ENCODE results near the gene ABCD3. TPM values are rescaled to one million over a fixed set of nuclear protein-coding genes. Genes with fewer than 3 reads are reported as not detected.
"Not testable (repeated sequence)": the region's sequence is repeated elsewhere in the genome, so short reads cannot be mapped to it uniquely, and the experiment has no call there.

ABCD3 gene
- total RNA-seq: 10 to 100 TPM; 16.6 to 32.1 (median 25.7) TPM
- polyA plus RNA-seq: 10 to 100 TPM; 10.7 to 14.8 TPM
- long read RNA-seq, donor 1, transcript ABCD3-202 (23 exons, 3,538 nt): major isoform, 5 of 8 reads
- long read RNA-seq, donor 1, partial matches to known transcripts: 1 of 8 reads
- long read RNA-seq, donor 1, other reads (novel, unspliced or antisense): 2 of 8 reads
- long read RNA-seq, donor 2, partial matches to known transcripts: 8 of 13 reads
- long read RNA-seq, donor 2, other reads (novel, unspliced or antisense): 0 of 13 reads
- long read RNA-seq, donor 3, full-length matches to known transcripts: 33 of 39 reads
- long read RNA-seq, donor 3, partial matches to known transcripts: 4 of 39 reads
- long read RNA-seq, donor 3, other reads (novel, unspliced or antisense): 2 of 39 reads

DNA sequence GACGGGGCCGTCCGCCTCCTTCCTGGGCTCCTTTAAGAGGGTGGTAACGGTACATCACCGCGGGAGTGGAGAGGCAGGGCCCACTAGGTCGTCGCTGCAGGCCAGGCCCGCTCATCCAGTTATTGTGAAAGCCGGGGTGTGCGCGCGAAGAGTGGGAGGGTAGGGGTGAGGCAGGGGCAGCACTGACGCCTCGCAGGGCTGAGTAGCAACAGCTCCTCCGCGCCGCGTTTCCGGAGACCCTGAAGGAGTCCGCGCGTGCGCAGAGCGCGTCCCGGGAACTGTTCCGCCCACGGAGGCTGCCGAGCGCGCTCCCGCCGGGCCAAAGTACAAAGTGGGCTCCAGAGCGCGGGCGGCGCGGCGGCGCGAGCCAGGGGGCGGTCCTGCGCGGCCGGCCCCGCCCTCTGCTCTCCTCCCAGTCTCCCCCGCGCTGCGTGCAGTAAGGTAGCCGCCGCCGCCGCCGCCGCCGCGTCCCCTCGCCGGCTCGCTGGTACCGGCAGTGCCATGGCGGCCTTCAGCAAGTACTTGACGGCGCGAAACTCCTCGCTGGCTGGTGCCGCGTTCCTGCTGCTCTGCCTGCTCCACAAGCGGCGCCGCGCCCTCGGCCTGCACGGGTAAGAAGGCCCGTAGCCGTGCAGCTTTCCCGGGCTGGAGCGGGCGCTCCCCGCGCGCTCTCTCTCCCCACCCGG is at the start of gene ABCD3:
ABCD3 (plus strand) TSS at position 412 of the 686 bp plus-strand sequence; CDS start at position 502, 90 bp downstream.
- TF ChIP-seq EP300 (IDR thresholded peaks at IDR 0.05) (no peak), POLR2A (IDR thresholded peaks at IDR 0.05) (peak; percentile 40)
- TF ChIP-seq, protein P1, sequence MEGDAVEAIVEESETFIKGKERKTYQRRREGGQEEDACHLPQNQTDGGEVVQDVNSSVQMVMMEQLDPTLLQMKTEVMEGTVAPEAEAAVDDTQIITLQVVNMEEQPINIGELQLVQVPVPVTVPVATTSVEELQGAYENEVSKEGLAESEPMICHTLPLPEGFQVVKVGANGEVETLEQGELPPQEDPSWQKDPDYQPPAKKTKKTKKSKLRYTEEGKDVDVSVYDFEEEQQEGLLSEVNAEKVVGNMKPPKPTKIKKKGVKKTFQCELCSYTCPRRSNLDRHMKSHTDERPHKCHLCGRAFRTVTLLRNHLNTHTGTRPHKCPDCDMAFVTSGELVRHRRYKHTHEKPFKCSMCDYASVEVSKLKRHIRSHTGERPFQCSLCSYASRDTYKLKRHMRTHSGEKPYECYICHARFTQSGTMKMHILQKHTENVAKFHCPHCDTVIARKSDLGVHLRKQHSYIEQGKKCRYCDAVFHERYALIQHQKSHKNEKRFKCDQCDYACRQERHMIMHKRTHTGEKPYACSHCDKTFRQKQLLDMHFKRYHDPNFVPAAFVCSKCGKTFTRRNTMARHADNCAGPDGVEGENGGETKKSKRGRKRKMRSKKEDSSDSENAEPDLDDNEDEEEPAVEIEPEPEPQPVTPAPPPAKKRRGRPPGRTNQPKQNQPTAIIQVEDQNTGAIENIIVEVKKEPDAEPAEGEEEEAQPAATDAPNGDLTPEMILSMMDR (IDR thresholded peaks at IDR 0.05): peak in 1 of 3 donors; percentile 5
- no peaks in the 10 kb centered on the region for H3K27me3 ChIP-seq
- peak; percentile 98 to 99 (median 99) for DNase-seq
- peak within 1 kb of the TSS; percentile 77 for H3K4me3 ChIP-seq
- no peaks in the 10 kb centered on the region for H3K9me3 ChIP-seq
- WGBS, 3 donors: 0 to 1% (median 1%) methylated on average over 42 to 84 of the region's 84 CpGs
- no peaks in the 10 kb centered on the region for H3K36me3 ChIP-seq
- peaks cover 1% of the 10 kb centered on the region for H3K4me1 ChIP-seq (ENCODE audit: insufficient read depth)
- intact Hi-C loops (cut with DNase I): no loop called here
- peak within 1 kb of the TSS; percentile 58 to 90 for H3K27ac ChIP-seq

GRCh38 chr1:94372771-94373170 is 45.4 kb upstream of the ABCD3 start:
- H3K4me1 ChIP-seq (ENCODE audit: insufficient read depth); DNase-seq; H3K36me3 ChIP-seq; H3K27me3 ChIP-seq; H3K4me3 ChIP-seq; intact Hi-C loops (cut with DNase I); H3K27ac ChIP-seq; H3K9me3 ChIP-seq: not testable (repeated sequence)

- 41 to 81% (median 71%) methylated on average over 2 of the region's 2 CpGs for WGBS, 3 donors
- H3K36me3 ChIP-seq; H3K27me3 ChIP-seq; H3K4me1 ChIP-seq (ENCODE audit: insufficient read depth); intact Hi-C loops (cut with DNase I); H3K9me3 ChIP-seq; H3K27ac ChIP-seq; DNase-seq; H3K4me3 ChIP-seq: not testable (repeated sequence)
These were observed 44.9 kb upstream of the ABCD3 start for GRCh38 chr1:94373311-94373710.

DNA sequence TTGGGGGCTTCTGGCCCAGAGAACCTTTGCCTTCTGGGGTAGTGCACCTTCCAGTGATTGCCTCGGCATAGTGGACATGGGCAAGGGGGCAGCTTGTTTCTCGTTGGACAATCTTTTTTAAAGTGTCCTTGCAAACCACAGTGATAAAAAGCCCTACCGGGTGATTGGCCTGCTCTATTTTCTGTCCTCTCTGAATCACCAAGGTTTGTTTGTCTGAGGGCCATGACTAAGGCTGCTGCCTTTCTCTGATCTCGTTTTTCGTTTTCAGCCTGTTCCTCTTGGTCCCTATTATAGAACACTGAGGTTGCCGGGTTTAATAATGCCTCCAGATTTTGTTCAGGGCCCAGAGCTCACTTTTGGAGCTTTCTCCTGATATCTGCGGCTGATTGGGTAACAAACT is 42.5 kb upstream of the ABCD3 start:
- H3K4me3 ChIP-seq; H3K27me3 ChIP-seq; H3K4me1 ChIP-seq (ENCODE audit: insufficient read depth); intact Hi-C loops (cut with DNase I); DNase-seq; H3K27ac ChIP-seq; H3K36me3 ChIP-seq; H3K9me3 ChIP-seq: not testable (repeated sequence)
- WGBS, 3 donors: 83 to 91% (median 83%) methylated on average over 7 of the region's 7 CpGs

GRCh38 chr1:94378493-94378892 is 39.7 kb upstream of the ABCD3 start:
- H3K27me3 ChIP-seq; H3K27ac ChIP-seq; H3K9me3 ChIP-seq; H3K4me1 ChIP-seq (ENCODE audit: insufficient read depth); H3K36me3 ChIP-seq; DNase-seq; H3K4me3 ChIP-seq; intact Hi-C loops (cut with DNase I): not testable (repeated sequence)
- WGBS, 3 donors: 50 to 55% (median 51%) methylated on average over 2 of the region's 2 CpGs

- H3K9me3 ChIP-seq: no peaks in the 10 kb centered on the region
- TF ChIP-seq EP300 (IDR thresholded peaks at IDR 0.05): no peak
- intact Hi-C loops (cut with DNase I): no loop called here
- no peak for DNase-seq
- 83 to 87% (median 84%) methylated on average over 3 of the region's 3 CpGs for WGBS, 3 donors
- no peak overlapping the region for H3K27ac ChIP-seq
- H3K4me1 ChIP-seq (ENCODE audit: insufficient read depth): no peaks in the 10 kb centered on the region
- H3K27me3 ChIP-seq: no peaks in the 10 kb centered on the region
- no peak overlapping the region for H3K4me3 ChIP-seq
- no peaks in the 10 kb centered on the region for H3K36me3 ChIP-seq
These were observed 38.6 kb upstream of the ABCD3 start for GRCh38 chr1:94379615-94380014.

DNA sequence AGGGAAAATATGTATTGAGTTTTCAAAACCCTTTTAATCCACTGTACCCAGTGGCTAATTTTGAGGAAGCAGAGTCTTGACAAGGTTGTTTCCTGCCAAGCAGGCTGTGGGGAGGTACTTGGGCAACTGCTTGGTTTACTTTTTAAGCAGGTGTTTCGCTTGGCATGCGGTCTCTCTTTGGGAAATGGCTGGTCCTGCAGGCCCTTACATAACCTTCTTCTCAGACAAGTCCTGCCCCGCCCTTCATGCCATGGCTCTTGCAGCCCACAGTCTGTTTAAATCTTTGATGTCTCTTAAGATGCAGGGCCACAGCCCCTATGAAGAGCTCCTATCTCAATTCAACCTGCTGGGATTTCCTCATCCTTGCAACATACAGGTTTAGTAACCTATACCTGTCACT is 36.0 kb upstream of the ABCD3 start:
- Histone ChIP-seq H3K27ac (no peak overlapping the region), H3K4me3 (no peak overlapping the region), H3K27me3 (no peaks in the 10 kb centered on the region), H3K4me1 (ENCODE audit: insufficient read depth) (no peaks in the 10 kb centered on the region), H3K9me3 (no peaks in the 10 kb centered on the region), H3K36me3 (no peaks in the 10 kb centered on the region)
- TF ChIP-seq, protein P1 (IDR thresholded peaks at IDR 0.05): no peak
- 87 to 97% (median 95%) methylated on average over 3 of the region's 3 CpGs for WGBS, 3 donors
- intact Hi-C loops (cut with DNase I): no loop called here
- no peak for DNase-seq
